ELF-1 (cell line): ENCODE results near the gene VPS33B.

Experiments
- DNase-seq: peaks from one replicate; pipeline ENCODE4 v3.0.0-alpha.2; 2016; ENCODE audit warnings: low read depth, low spot score

The VPS33B gene

GRCh38 chr15:90952901-90953677 is 69.3 kb downstream of the VPS33B start:
- DNase-seq, result no peak

- no peak for DNase-seq
Measured at GRCh38 chr15:90950676-90951075, 71.7 kb downstream of the VPS33B start.

GRCh38 chr15:90949979-90950675 is 72.3 kb downstream of the VPS33B start:
- no peak for DNase-seq
